OCI-LY3 (cell line): ENCODE results near the gene GRK6.

Source experiments
- EZH2phosphoT487 ChIP-seq: fragments of 200-600 bp; shearing (Covaris generic); IDR thresholded peaks from 2 replicates; pipeline ENCODE4 v1.6.1; 2018; ENCODE audit warnings: antibody characterized with exemption, mixed run types, low read depth
- TF ChIP-seq, protein P1 (sequence below): fragments of 200-600, 300-600 bp; sonication (generic); IDR thresholded peaks from 2 replicates; pipeline ENCODE4 v1.5.1; 2014; ENCODE audit warnings: antibody characterized with exemption, low read length, low read depth

DNA sequence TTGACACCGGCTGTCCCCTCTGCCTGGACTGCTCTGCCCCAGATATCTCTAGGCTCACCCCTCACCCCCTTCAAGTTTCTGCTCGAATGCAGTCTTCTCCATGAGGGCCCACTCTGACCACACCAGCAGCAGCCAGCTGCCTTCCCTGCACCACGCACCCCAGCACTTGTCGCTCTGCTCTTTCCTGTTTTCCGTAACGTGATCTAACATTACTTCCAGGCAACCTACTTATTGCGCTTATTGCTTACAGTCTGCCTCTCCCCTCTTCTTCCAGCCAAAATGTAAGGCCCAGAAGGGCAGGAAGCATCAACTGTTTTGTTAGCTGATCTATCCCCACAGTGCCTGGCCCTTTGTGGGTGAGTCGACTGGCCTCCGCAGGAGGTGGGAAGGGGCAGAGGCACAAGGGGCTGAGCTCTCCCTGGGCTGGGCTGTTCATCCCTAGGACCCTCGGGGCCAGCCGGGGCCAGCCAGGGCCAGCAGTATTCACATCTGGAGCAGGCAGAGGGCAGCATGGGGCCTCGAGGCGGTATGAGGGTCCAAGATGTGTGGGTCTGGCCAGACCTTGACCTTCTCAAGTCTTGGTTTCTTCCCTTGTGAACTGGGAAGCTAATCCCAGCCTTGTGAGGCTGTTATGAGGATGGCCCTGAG is 58.5 kb downstream of the GRK6 start:
- TF ChIP-seq, protein P1, sequence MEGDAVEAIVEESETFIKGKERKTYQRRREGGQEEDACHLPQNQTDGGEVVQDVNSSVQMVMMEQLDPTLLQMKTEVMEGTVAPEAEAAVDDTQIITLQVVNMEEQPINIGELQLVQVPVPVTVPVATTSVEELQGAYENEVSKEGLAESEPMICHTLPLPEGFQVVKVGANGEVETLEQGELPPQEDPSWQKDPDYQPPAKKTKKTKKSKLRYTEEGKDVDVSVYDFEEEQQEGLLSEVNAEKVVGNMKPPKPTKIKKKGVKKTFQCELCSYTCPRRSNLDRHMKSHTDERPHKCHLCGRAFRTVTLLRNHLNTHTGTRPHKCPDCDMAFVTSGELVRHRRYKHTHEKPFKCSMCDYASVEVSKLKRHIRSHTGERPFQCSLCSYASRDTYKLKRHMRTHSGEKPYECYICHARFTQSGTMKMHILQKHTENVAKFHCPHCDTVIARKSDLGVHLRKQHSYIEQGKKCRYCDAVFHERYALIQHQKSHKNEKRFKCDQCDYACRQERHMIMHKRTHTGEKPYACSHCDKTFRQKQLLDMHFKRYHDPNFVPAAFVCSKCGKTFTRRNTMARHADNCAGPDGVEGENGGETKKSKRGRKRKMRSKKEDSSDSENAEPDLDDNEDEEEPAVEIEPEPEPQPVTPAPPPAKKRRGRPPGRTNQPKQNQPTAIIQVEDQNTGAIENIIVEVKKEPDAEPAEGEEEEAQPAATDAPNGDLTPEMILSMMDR = no peak
- TF ChIP-seq EZH2phosphoT487 = no peak
